ENCODE measurements around the gene ROM1. TPM values are rescaled to one million over a fixed set of nuclear protein-coding genes. Genes with fewer than 3 reads are reported as not detected.

ROM1 gene
- total and polyA plus RNA-seq, 2 experiments from 2014 or later, result 1.5 to 3.2 TPM

DNA sequence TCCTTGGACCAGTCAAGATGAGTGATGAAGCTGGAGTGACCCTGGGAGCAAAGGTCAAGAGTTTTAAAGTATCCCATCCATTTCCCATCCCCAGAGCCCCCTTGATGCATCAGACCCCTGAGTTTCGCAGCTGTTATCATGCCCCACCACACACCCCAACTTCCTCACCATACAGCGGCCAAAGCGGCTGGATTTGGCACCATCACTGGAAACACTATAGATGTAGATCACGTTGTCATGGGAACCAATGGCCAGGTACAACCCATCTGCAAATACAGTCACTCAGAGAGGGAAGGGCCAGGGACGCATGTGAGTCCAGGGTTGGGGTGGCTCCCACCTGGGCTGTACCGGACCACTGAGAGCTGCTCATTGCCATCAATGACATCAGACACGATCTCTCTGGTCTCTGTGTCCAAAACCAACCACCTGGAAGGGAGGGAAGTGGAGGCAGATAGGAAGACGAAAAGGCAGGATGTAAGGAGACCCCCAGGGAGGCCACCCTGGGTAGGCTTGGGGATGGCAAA lies 9.2 kb upstream of the ROM1 start:
- peaks cover 20% of the 10 kb centered on the region for H3K4me1 ChIP-seq (ENCODE audit: insufficient read depth)
- DNase-seq (ENCODE audit: low spot score), result no peak
- no peak overlapping the region for H3K4me3 ChIP-seq
- H3K9me3 ChIP-seq (ENCODE audit: low read depth), result no peaks in the 10 kb centered on the region
- no peak overlapping the region for H3K4me2 ChIP-seq
- H3K79me2 ChIP-seq, result peaks cover 23% of the 10 kb centered on the region
- WGBS (ENCODE audit: low lambda C conversion rate, missing lambda C conversion rate), result 96% methylated on average over 8 of the region's 8 CpGs
- H2AFZ ChIP-seq, result no peak overlapping the region
- no peaks in the 10 kb centered on the region for H3K27me3 ChIP-seq
- no peaks in the 10 kb centered on the region for H3K9me2 ChIP-seq (replicated peaks; ENCODE audit: insufficient read depth)
- no peaks in the 10 kb centered on the region for H3K36me3 ChIP-seq (replicated peaks; ENCODE audit: insufficient read depth, low read depth)
- peaks cover 14% of the 10 kb centered on the region for H4K20me1 ChIP-seq (ENCODE audit: insufficient read depth, poor library complexity, severe bottlenecking)
- TF ChIP-seq EZH2 (IDR thresholded peaks at IDR 0.05; ENCODE audit: borderline replicate concordance) (no peak), EZH2phosphoT487 (IDR thresholded peaks at IDR 0.05; ENCODE audit: low read depth, severe bottlenecking, unreplicated experiment) (no peak)
- TF ChIP-seq, protein P1, sequence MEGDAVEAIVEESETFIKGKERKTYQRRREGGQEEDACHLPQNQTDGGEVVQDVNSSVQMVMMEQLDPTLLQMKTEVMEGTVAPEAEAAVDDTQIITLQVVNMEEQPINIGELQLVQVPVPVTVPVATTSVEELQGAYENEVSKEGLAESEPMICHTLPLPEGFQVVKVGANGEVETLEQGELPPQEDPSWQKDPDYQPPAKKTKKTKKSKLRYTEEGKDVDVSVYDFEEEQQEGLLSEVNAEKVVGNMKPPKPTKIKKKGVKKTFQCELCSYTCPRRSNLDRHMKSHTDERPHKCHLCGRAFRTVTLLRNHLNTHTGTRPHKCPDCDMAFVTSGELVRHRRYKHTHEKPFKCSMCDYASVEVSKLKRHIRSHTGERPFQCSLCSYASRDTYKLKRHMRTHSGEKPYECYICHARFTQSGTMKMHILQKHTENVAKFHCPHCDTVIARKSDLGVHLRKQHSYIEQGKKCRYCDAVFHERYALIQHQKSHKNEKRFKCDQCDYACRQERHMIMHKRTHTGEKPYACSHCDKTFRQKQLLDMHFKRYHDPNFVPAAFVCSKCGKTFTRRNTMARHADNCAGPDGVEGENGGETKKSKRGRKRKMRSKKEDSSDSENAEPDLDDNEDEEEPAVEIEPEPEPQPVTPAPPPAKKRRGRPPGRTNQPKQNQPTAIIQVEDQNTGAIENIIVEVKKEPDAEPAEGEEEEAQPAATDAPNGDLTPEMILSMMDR (IDR thresholded peaks at IDR 0.05; ENCODE audit: poor library complexity), result no peak
- H3K27ac ChIP-seq, result no peak overlapping the region

DNA sequence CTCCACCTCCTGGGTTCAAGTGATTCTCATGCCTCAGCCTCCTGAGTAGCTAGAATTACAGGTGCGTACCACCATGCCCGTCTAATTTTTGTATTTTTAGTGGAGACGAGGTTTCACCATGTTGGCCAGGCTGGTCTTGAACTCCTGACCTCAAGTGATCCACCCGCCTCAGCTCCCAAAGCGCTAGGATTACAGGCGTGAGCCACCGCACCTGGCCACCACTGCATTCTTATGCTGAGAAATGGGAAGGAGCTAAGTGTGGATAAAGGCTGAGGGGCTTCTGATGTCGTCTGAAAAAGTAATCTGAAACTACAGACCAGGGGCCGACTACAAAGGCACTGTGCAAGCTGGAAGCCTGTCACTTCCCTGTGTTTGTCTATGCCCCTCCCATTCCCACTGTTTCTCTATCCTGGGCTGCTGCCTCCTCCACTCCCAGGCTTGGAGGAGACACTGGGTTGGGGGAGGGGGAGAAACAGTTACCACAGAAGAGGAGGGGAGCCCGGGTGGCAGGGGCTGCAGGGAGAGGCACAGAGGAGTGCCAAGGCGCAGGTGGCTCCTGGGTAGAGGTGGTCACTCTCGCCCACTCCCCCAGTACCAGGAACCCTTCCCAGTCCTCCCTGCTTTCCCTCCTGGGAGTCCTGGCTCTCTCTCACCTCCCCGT lies 8.5 kb upstream of the ROM1 start:
- H3K27me3 ChIP-seq, result no peaks in the 10 kb centered on the region
- no peak overlapping the region for H2AFZ ChIP-seq
- H3K27ac ChIP-seq, result no peak overlapping the region
- no peak overlapping the region for H3K4me2 ChIP-seq
- no peak overlapping the region for H3K4me3 ChIP-seq
- DNase-seq (ENCODE audit: low spot score), result peak; percentile 41
- no peaks in the 10 kb centered on the region for H3K36me3 ChIP-seq (replicated peaks; ENCODE audit: insufficient read depth, low read depth)
- 71% methylated on average over 13 of the region's 13 CpGs for WGBS (ENCODE audit: low lambda C conversion rate, missing lambda C conversion rate)
- H4K20me1 ChIP-seq (ENCODE audit: insufficient read depth, poor library complexity, severe bottlenecking), result peaks cover 11% of the 10 kb centered on the region
- TF ChIP-seq EZH2phosphoT487 (IDR thresholded peaks at IDR 0.05; ENCODE audit: low read depth, severe bottlenecking, unreplicated experiment) (no peak), EZH2 (IDR thresholded peaks at IDR 0.05; ENCODE audit: borderline replicate concordance) (no peak)
- TF ChIP-seq, protein P1 (IDR thresholded peaks at IDR 0.05; ENCODE audit: poor library complexity), result no peak
- peaks cover 17% of the 10 kb centered on the region for H3K79me2 ChIP-seq
- H3K9me2 ChIP-seq (replicated peaks; ENCODE audit: insufficient read depth), result no peaks in the 10 kb centered on the region
- H3K9me3 ChIP-seq (ENCODE audit: low read depth), result no peaks in the 10 kb centered on the region
- peaks cover 16% of the 10 kb centered on the region for H3K4me1 ChIP-seq (ENCODE audit: insufficient read depth)

DNA sequence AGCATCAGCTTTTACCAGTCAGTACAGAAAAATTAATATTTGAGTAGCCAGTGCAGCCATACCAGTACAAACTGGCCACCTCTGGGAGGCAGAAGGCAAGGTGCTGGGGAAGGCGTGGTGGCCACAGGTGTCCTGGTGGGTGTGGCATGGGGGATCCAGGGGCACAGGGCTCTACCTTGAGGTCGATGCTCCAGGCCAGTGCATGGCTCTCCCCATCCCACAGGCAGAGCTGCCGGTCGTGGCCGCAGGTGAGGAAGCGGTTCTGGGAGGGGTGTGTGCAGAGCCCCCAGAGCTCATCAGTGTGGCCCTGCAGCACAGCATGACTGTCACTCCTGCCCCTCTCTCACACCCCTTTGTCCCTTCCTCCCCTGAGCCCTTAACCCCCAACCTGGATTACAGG lies 7.6 kb upstream of the ROM1 start:
- no peak for TF ChIP-seq EZH2 (IDR thresholded peaks at IDR 0.05; ENCODE audit: borderline replicate concordance)
- TF ChIP-seq, protein P1 (IDR thresholded peaks at IDR 0.05; ENCODE audit: poor library complexity), result no peak
- no peak for TF ChIP-seq EZH2phosphoT487 (IDR thresholded peaks at IDR 0.05; ENCODE audit: low read depth, severe bottlenecking, unreplicated experiment)
- no peak for DNase-seq (ENCODE audit: low spot score)
- no peaks in the 10 kb centered on the region for H3K9me2 ChIP-seq (replicated peaks; ENCODE audit: insufficient read depth)
- peaks cover 13% of the 10 kb centered on the region for H3K79me2 ChIP-seq
- peaks cover 8% of the 10 kb centered on the region for H3K4me1 ChIP-seq (ENCODE audit: insufficient read depth)
- WGBS (ENCODE audit: low lambda C conversion rate, missing lambda C conversion rate), result 96% methylated on average over 6 of the region's 6 CpGs
- H2AFZ ChIP-seq, result no peak overlapping the region
- no peak overlapping the region for H3K4me2 ChIP-seq
- no peaks in the 10 kb centered on the region for H3K9me3 ChIP-seq (ENCODE audit: low read depth)
- H3K36me3 ChIP-seq (replicated peaks; ENCODE audit: insufficient read depth, low read depth), result no peaks in the 10 kb centered on the region
- H3K27ac ChIP-seq, result no peak overlapping the region
- no peak overlapping the region for H3K4me3 ChIP-seq
- no peaks in the 10 kb centered on the region for H3K27me3 ChIP-seq
- H4K20me1 ChIP-seq (ENCODE audit: insufficient read depth, poor library complexity, severe bottlenecking), result peaks cover 2% of the 10 kb centered on the region

All from hepatocyte (in vitro differentiated cells).